Measurements from ENCODE around the gene C1RL. TPM values are rescaled to one million over a fixed set of nuclear protein-coding genes. Genes with fewer than 3 reads are reported as not detected.
"Not testable (repeated sequence)": the region's sequence is repeated elsewhere in the genome, so short reads cannot be mapped to it uniquely, and the experiment has no call there.

C1RL gene
- total RNA-seq, 1 donor from 2014 or later = 10.9 TPM

GRCh38 chr12:7075518-7075917, 33.5 kb downstream of the C1RL start:
- DNase-seq (no peak), ATAC-seq (no peak)
- intact Hi-C loops (cut with micrococcal nuclease) = no loop called here

- intact Hi-C loops (cut with micrococcal nuclease) = no loop called here
- ATAC-seq (no peak), DNase-seq (no peak)
These were observed 35.1 kb downstream of the C1RL start for GRCh38 chr12:7073946-7074345.

GRCh38 chr12:7072554-7072953, 36.5 kb downstream of the C1RL start:
- DNase-seq = no peak
- ATAC-seq = no peak
- intact Hi-C loops (cut with micrococcal nuclease) = no loop called here

- DNase-seq (no peak), ATAC-seq (no peak)
- intact Hi-C loops (cut with micrococcal nuclease) = no loop called here
These were observed 37.0 kb downstream of the C1RL start for GRCh38 chr12:7072035-7072434.

- DNase-seq = no peak
- ATAC-seq = no peak
- intact Hi-C loops (cut with micrococcal nuclease) = loop anchor here (10.0 kb wide), 1 partner anchor 45 kb away; no protein-coding TSS in a partner anchor
These were observed 39.6 kb downstream of the C1RL start for GRCh38 chr12:7069386-7069785.

GRCh38 chr12:7068994-7069346, 40.0 kb downstream of the C1RL start:
- intact Hi-C loops (cut with micrococcal nuclease) = loop anchor here (10.0 kb wide), 1 partner anchor 46 kb away; no protein-coding TSS in a partner anchor
- ATAC-seq (peak; percentile 34), DNase-seq (no peak)

- peak; percentile 71 for DNase-seq
- intact Hi-C loops (cut with micrococcal nuclease) = loop anchor here (10.0 kb wide), 1 partner anchor 46 kb away; no protein-coding TSS in a partner anchor
- ATAC-seq = peak; percentile 94
These were observed 40.6 kb downstream of the C1RL start for GRCh38 chr12:7068240-7068993.

GRCh38 chr12:7067096-7067495, 41.9 kb downstream of the C1RL start:
- intact Hi-C loops (cut with micrococcal nuclease) = loop anchor here (2.0 to 10.0 kb wide), 2 partner anchors 14 to 48 kb away; no protein-coding TSS in a partner anchor
- DNase-seq (no peak), ATAC-seq (no peak)

GRCh38 chr12:7066596-7066995, 42.4 kb downstream of the C1RL start:
- ATAC-seq = no peak
- intact Hi-C loops (cut with micrococcal nuclease) = loop anchor here (2.0 to 10.0 kb wide), 2 partner anchors 14 to 48 kb away; no protein-coding TSS in a partner anchor
- DNase-seq = no peak

- DNase-seq (no peak), ATAC-seq (no peak)
- intact Hi-C loops (cut with micrococcal nuclease) = loop anchor here (10.0 kb wide), 1 partner anchor 50 kb away; no protein-coding TSS in a partner anchor
These were observed 43.9 kb downstream of the C1RL start for GRCh38 chr12:7065073-7065623.

- ATAC-seq (no peak), DNase-seq (no peak)
- intact Hi-C loops (cut with micrococcal nuclease) = loop anchor here (10.0 kb wide), 1 partner anchor 50 kb away; no protein-coding TSS in a partner anchor
These were observed 44.5 kb downstream of the C1RL start for GRCh38 chr12:7064516-7064915.

- intact Hi-C loops (cut with micrococcal nuclease) = loop anchor here (10.0 kb wide), 1 partner anchor 53 kb away; no protein-coding TSS in a partner anchor
- DNase-seq (no peak), ATAC-seq (no peak)
These were observed 47.4 kb downstream of the C1RL start for GRCh38 chr12:7061596-7061995.

- ATAC-seq (peak; percentile 6), DNase-seq (no peak)
- intact Hi-C loops (cut with micrococcal nuclease) = loop anchor here (10.0 kb wide), 1 partner anchor 54 kb away; no protein-coding TSS in a partner anchor
These were observed 47.9 kb downstream of the C1RL start for GRCh38 chr12:7061138-7061537.

GRCh38 chr12:7060353-7060954, 48.6 kb downstream of the C1RL start, which contains the start of gene C1S:
TSS of gene C1S (plus strand) at chr12:7060718. CDS start at chr12:7061913, 1,195 bp downstream.
- DNase-seq (peak; percentile 71), ATAC-seq (peak; percentile 98)
- intact Hi-C loops (cut with micrococcal nuclease) = loop anchor here (10.0 kb wide), 1 partner anchor 54 kb away; no protein-coding TSS in a partner anchor

- intact Hi-C loops (cut with micrococcal nuclease) = loop anchor here (10.0 kb wide), 1 partner anchor 55 kb away; no protein-coding TSS in a partner anchor
- no peak for ATAC-seq
- DNase-seq = no peak
These were observed 49.2 kb downstream of the C1RL start for GRCh38 chr12:7059780-7060179.

GRCh38 chr12:7058850-7059395, 50.1 kb downstream of the C1RL start:
- no peak for DNase-seq
- ATAC-seq = no peak
- intact Hi-C loops (cut with micrococcal nuclease) = no loop called here

GRCh38 chr12:7058163-7058845, 50.7 kb downstream of the C1RL start:
- intact Hi-C loops (cut with micrococcal nuclease) = no loop called here
- ATAC-seq (no peak), DNase-seq (no peak)

- ATAC-seq; DNase-seq; intact Hi-C loops (cut with micrococcal nuclease): not testable (repeated sequence)
These were observed 53.3 kb downstream of the C1RL start for GRCh38 chr12:7055736-7056135.

- intact Hi-C loops (cut with micrococcal nuclease) = no loop called here
- ATAC-seq (no peak), DNase-seq (no peak)
These were observed 54.1 kb downstream of the C1RL start for GRCh38 chr12:7054925-7055324.

Data from left ventricle myocardium superior (tissue), 1 donor.